ENCODE data around the gene FGFBP1.

The FGFBP1 gene

GRCh38 chr4:15938640-15939039 is at the start of gene FGFBP1:
TSS of gene FGFBP1 (minus strand) at chr4:15938740. CDS start at chr4:15936632, 2,108 bp downstream.
- no peak for DNase-seq

- DNase-seq, result no peak
Measured at GRCh38 chr4:15988222-15988621, 49.7 kb upstream of the FGFBP1 start.

GRCh38 chr4:15986907-15987306 is 48.4 kb upstream of the FGFBP1 start:
- no peak for DNase-seq

- DNase-seq, result peak in 2 of 3 donors; percentile 3 to 24
Measured at GRCh38 chr4:15983610-15984009, 45.1 kb upstream of the FGFBP1 start.

- peak in 1 of 3 donors; percentile 25 for DNase-seq
Measured at GRCh38 chr4:15982842-15983524, 44.4 kb upstream of the FGFBP1 start.

GRCh38 chr4:15976456-15977447 is 38.2 kb upstream of the FGFBP1 start:
- DNase-seq, result no peak

GRCh38 chr4:15971068-15971801 is 32.7 kb upstream of the FGFBP1 start:
- DNase-seq, result no peak

- DNase-seq, result no peak
Measured at GRCh38 chr4:15968551-15969300, 30.2 kb upstream of the FGFBP1 start.

GRCh38 chr4:15965325-15965724 is 26.8 kb upstream of the FGFBP1 start:
- DNase-seq, result peak in 2 of 3 donors; percentile 21 to 39

GRCh38 chr4:15964159-15964558 is 25.6 kb upstream of the FGFBP1 start:
- DNase-seq, result no peak

- peak; percentile 59 to 75 (median 61) for DNase-seq
Measured at GRCh38 chr4:15963576-15963975, 25.0 kb upstream of the FGFBP1 start.

GRCh38 chr4:15963001-15963451 is 24.5 kb upstream of the FGFBP1 start, which contains the start of gene FGFBP2:
TSS of gene FGFBP2 (minus strand) at chr4:15963175. CDS start at chr4:15963129, 46 bp downstream.
- peak; percentile 48 to 64 (median 51) for DNase-seq

GRCh38 chr4:15961781-15962510 is 23.4 kb upstream of the FGFBP1 start:
- DNase-seq, result no peak

GRCh38 chr4:15958562-15958961 is 20.0 kb upstream of the FGFBP1 start:
- DNase-seq, result peak in 1 of 3 donors; percentile 36

GRCh38 chr4:15956179-15956850 is 17.8 kb upstream of the FGFBP1 start:
- DNase-seq, result peak; percentile 88 to 92 (median 91)

GRCh38 chr4:15955670-15956069 is 17.1 kb upstream of the FGFBP1 start:
- DNase-seq, result no peak

GRCh38 chr4:15953625-15954024 is 15.1 kb upstream of the FGFBP1 start:
- DNase-seq, result no peak

- no peak for DNase-seq
Measured at GRCh38 chr4:15951781-15952180, 13.2 kb upstream of the FGFBP1 start.

GRCh38 chr4:15948826-15949225 is 10.3 kb upstream of the FGFBP1 start:
- DNase-seq, result no peak

- DNase-seq, result no peak
Measured at GRCh38 chr4:15947684-15948083, 9.1 kb upstream of the FGFBP1 start.

GRCh38 chr4:15945516-15945915 is 7.0 kb upstream of the FGFBP1 start:
- DNase-seq, result peak; percentile 32 to 48 (median 47)

Data from suppressor macrophage treated with lipopolysaccharide for 1 hour (primary cell).